Measurements from ENCODE around the gene FUCA2. TPM values are rescaled to one million over a fixed set of nuclear protein-coding genes. Genes with fewer than 3 reads are reported as not detected.
"Not testable (repeated sequence)": the region's sequence is repeated elsewhere in the genome, so short reads cannot be mapped to it uniquely, and the experiment has no call there.

Gene FUCA2
- total RNA-seq, 2 experiments from 2014 or later: 6.7 to 7.8 TPM

DNA sequence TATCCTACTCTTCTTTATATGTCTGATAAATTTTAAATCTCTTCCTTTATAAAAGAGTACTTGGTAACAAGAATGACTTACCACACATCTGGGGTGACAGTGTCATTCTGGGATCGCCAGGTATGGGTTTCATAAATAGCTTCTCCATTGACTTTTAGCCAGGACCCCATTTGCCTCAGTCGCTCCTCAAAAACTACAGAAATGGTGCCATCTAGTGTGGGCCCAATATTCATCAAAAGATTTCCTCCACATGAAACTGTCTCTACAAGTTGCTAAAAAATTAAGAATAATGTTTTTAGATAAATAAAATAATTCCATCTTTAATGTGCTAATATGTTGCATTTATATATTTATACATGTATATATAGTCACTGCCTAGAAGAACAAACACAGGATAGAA is 9.7 kb downstream of the FUCA2 start:
- no peak for DNase-seq
- no peaks in the 10 kb centered on the region for H3K27me3 Mint-ChIP-seq
- no peak overlapping the region for H3K27ac Mint-ChIP-seq
- intact Hi-C loops (cut with DNase I, micrococcal nuclease): no loop called here
- ChIA-PET POLR2A (no interaction called here), CTCF (interaction anchor here (0.9 to 1.9 kb wide), 2 partner anchors 11 to 34 kb away, joined by 3 to 6 read pairs; no protein-coding TSS in a partner anchor)
- H3K4me3 Mint-ChIP-seq: no peak overlapping the region
- H3K4me1 Mint-ChIP-seq: peaks cover 23% of the 10 kb centered on the region
- H3K9me3 Mint-ChIP-seq (ENCODE audit: low read depth): no peaks in the 10 kb centered on the region
- H3K36me3 Mint-ChIP-seq (ENCODE audit: low read depth): peaks cover 14% of the 10 kb centered on the region
- no peak for ATAC-seq

DNA sequence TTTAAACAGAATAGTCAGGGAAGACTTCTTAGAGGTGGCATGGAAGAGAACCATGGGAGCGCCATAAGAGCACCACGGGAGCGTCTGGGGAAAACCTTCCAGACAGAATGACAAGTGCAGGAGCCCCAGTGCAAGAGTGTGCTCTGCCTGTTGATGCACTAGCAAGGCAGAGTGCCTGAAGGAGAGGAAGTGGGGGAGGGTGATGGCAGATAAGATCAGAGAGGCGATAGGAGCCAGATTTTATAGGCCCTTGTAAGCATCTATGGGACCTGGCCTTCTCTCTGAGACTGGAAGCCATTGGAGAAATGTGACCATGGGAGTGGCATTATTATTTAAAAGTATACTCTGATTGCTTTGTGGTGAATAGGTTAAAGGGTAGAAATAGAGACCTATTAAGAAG is 13.1 kb downstream of the FUCA2 start:
- CTCF ChIA-PET: interaction anchor here (1.0 to 1.2 kb wide), 2 partner anchors 11 to 77 kb away, joined by 3 read pairs; no protein-coding TSS in a partner anchor
- Mint-ChIP-seq H3K27me3 (no peaks in the 10 kb centered on the region), H3K27ac (no peak overlapping the region), H3K4me1 (peaks cover 15% of the 10 kb centered on the region), H3K9me3 (ENCODE audit: low read depth) (no peaks in the 10 kb centered on the region), H3K4me3 (no peak overlapping the region), H3K36me3 (ENCODE audit: low read depth) (peaks cover 5% of the 10 kb centered on the region)
- intact Hi-C loops (cut with DNase I, micrococcal nuclease): no loop called here
- DNase-seq (no peak), ATAC-seq (peak; percentile 53)
- POLR2A ChIA-PET: no interaction called here

DNA sequence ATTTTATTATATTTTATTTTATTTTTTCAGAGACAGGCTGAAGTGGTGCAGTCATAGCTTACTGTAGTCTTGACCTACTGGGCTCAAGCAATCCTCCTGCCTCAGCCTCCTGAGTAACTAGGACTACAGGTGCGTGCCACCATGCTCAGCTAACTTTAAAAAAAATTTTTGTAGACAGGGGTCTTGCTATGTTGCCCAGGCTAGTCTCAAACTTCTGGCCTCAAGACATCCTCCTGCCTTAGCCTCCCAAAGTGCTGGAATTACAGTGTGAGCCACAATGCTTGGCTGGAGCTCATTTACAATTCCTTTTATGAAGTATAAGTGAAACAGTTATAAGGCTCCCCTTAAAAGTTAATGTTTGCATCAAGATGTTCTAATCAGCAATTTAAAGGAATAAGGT is 14.5 kb downstream of the FUCA2 start:
- Mint-ChIP-seq H3K4me3 (no peak overlapping the region), H3K27ac (no peak overlapping the region), H3K4me1 (peaks cover 15% of the 10 kb centered on the region), H3K9me3 (ENCODE audit: low read depth) (no peaks in the 10 kb centered on the region), H3K36me3 (ENCODE audit: low read depth) (peaks cover 5% of the 10 kb centered on the region), H3K27me3 (no peaks in the 10 kb centered on the region)
- intact Hi-C loops (cut with DNase I, micrococcal nuclease): no loop called here
- CTCF ChIA-PET: interaction anchor here (0.6 to 1.2 kb wide), 3 partner anchors 13 to 1290 kb away, joined by 3 to 4 read pairs (median 4); no protein-coding TSS in a partner anchor
- ATAC-seq (no peak), DNase-seq (no peak)
- POLR2A ChIA-PET: interaction anchor here (1.2 kb wide), 1 partner anchor 9 kb away, joined by 3 read pairs; no protein-coding TSS in a partner anchor

DNA sequence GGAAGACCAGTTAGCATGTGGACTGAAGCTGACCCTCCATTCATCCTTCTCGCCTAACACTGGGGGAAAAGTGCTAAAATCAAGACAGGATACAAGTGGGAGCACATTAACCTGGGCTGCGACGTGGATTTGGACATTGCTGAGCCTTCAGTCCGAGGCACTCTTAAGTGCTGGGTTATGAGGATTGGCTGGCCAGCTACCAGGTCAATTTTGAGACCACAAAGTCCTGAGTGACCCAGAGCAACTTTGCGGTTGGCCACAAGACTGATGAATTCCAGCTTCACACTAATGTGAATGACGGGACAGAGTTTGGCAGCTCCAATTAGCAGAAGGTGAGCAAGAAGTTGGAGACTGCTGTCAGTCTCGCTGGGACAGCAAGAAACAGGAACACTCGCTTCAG is 20.7 kb downstream of the FUCA2 start:
- DNase-seq: no peak
- POLR2A ChIA-PET: no interaction called here
- Mint-ChIP-seq H3K27ac (no peak overlapping the region), H3K27me3 (no peaks in the 10 kb centered on the region), H3K4me3 (no peak overlapping the region), H3K4me1 (no peaks in the 10 kb centered on the region), H3K9me3 (ENCODE audit: low read depth) (no peaks in the 10 kb centered on the region), H3K36me3 (ENCODE audit: low read depth) (peaks cover 2% of the 10 kb centered on the region)
- intact Hi-C loops (cut with DNase I, micrococcal nuclease): no loop called here
- no peak for ATAC-seq
- CTCF ChIA-PET: interaction anchor here (0.6 kb wide), 2 partner anchors 12 to 16 kb away, joined by 3 read pairs; no protein-coding TSS in a partner anchor

DNA sequence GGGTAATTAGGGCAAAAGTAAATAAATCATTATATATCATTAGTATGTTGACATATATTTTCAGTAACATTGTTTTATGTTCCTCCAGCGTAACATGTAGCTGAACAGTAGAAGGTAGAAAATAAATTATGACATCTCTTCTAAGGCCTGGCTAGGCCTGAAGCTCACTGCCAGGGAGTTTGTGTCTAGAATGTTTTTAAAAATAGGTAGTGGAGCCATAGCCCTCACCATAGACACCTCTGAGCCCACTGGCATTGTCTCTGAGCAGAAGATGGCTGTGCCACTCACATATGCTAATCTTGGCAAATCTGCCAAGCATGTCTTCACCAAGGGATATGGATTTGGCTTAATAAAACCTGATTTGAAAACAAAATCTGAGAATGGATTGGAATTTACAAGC is 21.3 kb downstream of the FUCA2 start:
- no peaks in the 10 kb centered on the region for H3K27me3 Mint-ChIP-seq
- no peak overlapping the region for H3K27ac Mint-ChIP-seq
- no peak overlapping the region for H3K4me3 Mint-ChIP-seq
- intact Hi-C loops (cut with DNase I, micrococcal nuclease): no loop called here
- ChIA-PET CTCF (interaction anchor here (0.6 kb wide), 2 partner anchors 11 to 17 kb away, joined by 3 read pairs; no protein-coding TSS in a partner anchor), POLR2A (no interaction called here)
- no peaks in the 10 kb centered on the region for H3K4me1 Mint-ChIP-seq
- DNase-seq (no peak), ATAC-seq (no peak)
- peaks cover 2% of the 10 kb centered on the region for H3K36me3 Mint-ChIP-seq (ENCODE audit: low read depth)
- no peaks in the 10 kb centered on the region for H3K9me3 Mint-ChIP-seq (ENCODE audit: low read depth)

DNA sequence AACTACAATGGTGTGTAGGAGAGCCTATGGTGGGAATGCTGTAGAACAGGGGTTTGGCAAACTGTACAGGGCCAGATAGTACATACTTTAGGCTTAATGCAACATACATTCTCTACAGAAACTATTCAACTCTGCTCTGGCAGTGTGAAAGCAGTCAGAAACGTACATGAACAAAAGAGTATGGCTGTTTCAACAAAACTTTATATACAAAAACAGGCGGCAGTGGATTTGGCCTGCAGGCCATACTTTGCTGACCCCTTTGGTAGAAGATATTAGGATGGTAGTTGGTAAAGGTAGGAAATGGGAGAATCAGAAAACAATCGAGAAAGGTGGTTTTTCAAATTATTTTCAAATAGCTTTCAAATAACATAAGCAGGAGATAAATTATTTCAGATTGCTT is 24.8 kb downstream of the FUCA2 start:
- H3K9me3 Mint-ChIP-seq (ENCODE audit: low read depth): no peaks in the 10 kb centered on the region
- H3K27me3 Mint-ChIP-seq: no peaks in the 10 kb centered on the region
- H3K4me3 Mint-ChIP-seq: no peak overlapping the region
- no peak for DNase-seq
- ATAC-seq: no peak
- H3K36me3 Mint-ChIP-seq (ENCODE audit: low read depth): peaks cover 4% of the 10 kb centered on the region
- CTCF ChIA-PET: interaction anchor here (0.6 to 0.8 kb wide), 2 partner anchors 455 to 1216 kb away, joined by 3 read pairs; no protein-coding TSS in a partner anchor
- no peaks in the 10 kb centered on the region for H3K4me1 Mint-ChIP-seq
- H3K27ac Mint-ChIP-seq: no peak overlapping the region
- POLR2A ChIA-PET: no interaction called here
- intact Hi-C loops (cut with DNase I, micrococcal nuclease): no loop called here

DNA sequence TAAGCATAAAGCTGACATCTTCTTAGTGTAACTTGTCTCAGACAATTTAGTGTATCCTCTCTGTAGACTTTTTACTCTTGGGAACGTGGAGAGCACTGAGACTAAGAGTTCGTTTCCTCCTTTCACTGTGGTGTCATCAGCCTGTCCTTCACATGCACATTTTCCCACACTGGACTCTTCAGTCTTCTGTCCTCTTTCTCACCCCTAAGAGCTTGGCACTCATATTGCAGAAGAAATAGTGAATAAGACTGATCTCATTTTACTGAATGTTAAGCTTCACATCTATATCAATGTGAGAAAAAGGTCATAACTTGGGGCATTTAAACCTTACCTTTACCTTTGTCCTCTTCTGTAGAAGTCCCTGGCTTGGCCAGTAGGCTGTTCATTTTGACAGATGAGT is 25.6 kb downstream of the FUCA2 start:
- Mint-ChIP-seq H3K4me3 (no peak overlapping the region), H3K27ac (no peak overlapping the region), H3K9me3 (ENCODE audit: low read depth) (no peaks in the 10 kb centered on the region), H3K4me1 (no peaks in the 10 kb centered on the region), H3K27me3 (no peaks in the 10 kb centered on the region), H3K36me3 (ENCODE audit: low read depth) (peaks cover 4% of the 10 kb centered on the region)
- ChIA-PET CTCF (no interaction called here), POLR2A (no interaction called here)
- ATAC-seq (no peak), DNase-seq (no peak)
- intact Hi-C loops (cut with DNase I, micrococcal nuclease): no loop called here

DNA sequence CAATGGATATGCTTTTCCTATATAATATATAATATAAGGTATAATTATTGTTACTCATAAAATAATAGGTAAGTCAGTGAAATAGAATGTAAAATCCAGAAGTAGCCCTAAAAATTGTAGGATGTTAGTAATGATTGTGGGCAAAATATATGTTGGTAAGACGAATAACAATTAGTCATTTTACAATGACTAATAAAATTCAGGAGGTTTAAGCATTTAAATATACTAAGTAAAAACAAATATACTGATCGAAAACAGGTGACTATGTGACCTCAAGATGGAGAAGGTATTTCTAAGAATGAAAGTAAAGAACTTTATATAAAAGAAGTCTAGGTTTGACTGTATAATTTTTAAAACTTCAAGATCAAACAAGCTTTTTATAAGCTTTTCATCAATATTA is 28.9 kb downstream of the FUCA2 start:
- Mint-ChIP-seq H3K27ac (no peak overlapping the region), H3K27me3 (no peaks in the 10 kb centered on the region), H3K36me3 (ENCODE audit: low read depth) (peaks cover 12% of the 10 kb centered on the region), H3K4me1 (no peaks in the 10 kb centered on the region), H3K9me3 (ENCODE audit: low read depth) (no peaks in the 10 kb centered on the region), H3K4me3 (no peak overlapping the region)
- intact Hi-C loops (cut with DNase I, micrococcal nuclease): no loop called here
- no peak for DNase-seq
- POLR2A ChIA-PET: no interaction called here
- no peak for ATAC-seq
- CTCF ChIA-PET: no interaction called here

DNA sequence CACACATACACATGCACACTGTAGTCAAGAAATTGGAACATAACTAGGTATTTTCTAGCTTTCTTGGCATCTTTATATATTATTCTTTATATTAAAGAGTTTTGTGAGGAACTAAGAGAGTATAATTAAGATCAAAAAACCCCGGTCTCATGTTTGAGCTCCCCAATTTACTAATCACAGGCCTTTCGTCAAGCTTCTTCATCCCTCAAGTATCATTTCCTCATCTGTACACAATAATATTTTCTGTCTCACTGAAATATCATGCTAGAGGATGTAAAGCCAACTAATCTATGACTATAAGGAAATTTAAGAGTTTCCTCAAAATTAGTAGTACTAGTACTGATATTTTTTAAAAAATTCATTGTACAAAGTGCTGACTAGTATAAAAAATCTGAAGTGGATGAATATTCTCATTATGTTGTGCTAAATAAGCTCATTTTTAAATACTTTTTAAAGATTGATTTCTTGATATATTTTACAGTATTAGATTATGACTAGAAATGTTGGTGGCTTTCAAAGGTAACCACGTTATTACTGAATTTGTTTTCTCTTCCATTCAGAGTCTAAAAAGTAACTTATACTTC is 32.9 kb downstream of the FUCA2 start:
- POLR2A ChIA-PET: no interaction called here

DNA sequence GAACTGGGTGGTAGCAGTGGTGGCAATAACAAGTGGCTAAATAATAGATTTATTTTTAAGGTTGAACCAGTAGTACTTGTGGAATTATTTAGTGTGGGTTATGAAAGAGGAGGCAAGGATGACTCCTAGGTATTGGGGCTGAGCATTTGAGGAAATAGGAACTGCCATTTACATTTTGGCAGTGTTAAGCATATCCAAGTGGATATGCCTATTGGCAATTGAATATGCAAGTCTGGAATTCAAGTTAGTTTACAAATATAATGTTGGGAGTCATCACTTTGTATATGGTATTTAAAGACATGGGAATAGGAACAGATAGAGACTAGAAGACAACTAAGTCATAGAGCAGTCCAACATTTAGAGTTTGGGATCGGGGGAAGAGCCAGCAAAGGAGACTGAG is 35.0 kb downstream of the FUCA2 start:
- ATAC-seq: no peak
- Mint-ChIP-seq H3K27me3 (no peaks in the 10 kb centered on the region), H3K9me3 (ENCODE audit: low read depth) (no peaks in the 10 kb centered on the region), H3K4me3 (no peak overlapping the region), H3K36me3 (ENCODE audit: low read depth) (peaks cover 47% of the 10 kb centered on the region), H3K4me1 (no peaks in the 10 kb centered on the region), H3K27ac (no peak overlapping the region)
- DNase-seq: no peak
- CTCF ChIA-PET: no interaction called here
- intact Hi-C loops (cut with DNase I, micrococcal nuclease): no loop called here
- POLR2A ChIA-PET: no interaction called here

More for the DNA sequence above, 32.9 kb downstream of the FUCA2 start:
- DNase-seq: no peak
- intact Hi-C loops (cut with DNase I, micrococcal nuclease): no loop called here
- Mint-ChIP-seq H3K36me3 (ENCODE audit: low read depth) (peaks cover 41% of the 10 kb centered on the region), H3K4me1 (no peaks in the 10 kb centered on the region), H3K27me3 (no peaks in the 10 kb centered on the region), H3K4me3 (no peak overlapping the region), H3K9me3 (ENCODE audit: low read depth) (no peaks in the 10 kb centered on the region), H3K27ac (no peak overlapping the region)
- CTCF ChIA-PET: interaction anchor here (1.0 to 1.6 kb wide), 2 partner anchors 12 to 26 kb away, joined by 3 read pairs; no protein-coding TSS in a partner anchor
- no peak for ATAC-seq

DNA sequence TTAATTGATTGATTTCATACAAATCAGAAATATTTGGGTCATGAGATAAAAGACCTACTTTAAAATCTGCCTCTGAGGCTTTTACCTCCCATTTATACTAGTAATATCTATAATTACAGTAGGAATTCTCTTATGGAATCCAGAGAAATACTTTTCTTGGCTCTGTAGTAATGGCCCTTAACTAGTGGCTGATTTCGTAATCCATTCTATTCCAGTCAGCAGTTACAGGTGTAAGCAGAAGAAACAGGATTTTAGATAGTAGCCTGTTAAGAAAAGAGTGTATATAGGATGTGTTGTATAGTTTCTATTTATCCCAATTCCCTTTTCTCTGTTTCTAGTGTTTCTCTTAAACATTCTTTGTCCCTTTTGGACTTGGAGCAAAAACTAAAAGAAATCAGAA is 39.7 kb downstream of the FUCA2 start:
- ChIA-PET CTCF (no interaction called here), POLR2A (no interaction called here)
- ATAC-seq (no peak), DNase-seq (no peak)
- no peak overlapping the region for H3K27ac Mint-ChIP-seq
- intact Hi-C loops (cut with DNase I, micrococcal nuclease): no loop called here
- H3K36me3 Mint-ChIP-seq (ENCODE audit: low read depth): peaks cover 54% of the 10 kb centered on the region
- H3K4me1 Mint-ChIP-seq: no peaks in the 10 kb centered on the region
- no peaks in the 10 kb centered on the region for H3K27me3 Mint-ChIP-seq
- H3K4me3 Mint-ChIP-seq: no peak overlapping the region
- no peaks in the 10 kb centered on the region for H3K9me3 Mint-ChIP-seq (ENCODE audit: low read depth)

DNA sequence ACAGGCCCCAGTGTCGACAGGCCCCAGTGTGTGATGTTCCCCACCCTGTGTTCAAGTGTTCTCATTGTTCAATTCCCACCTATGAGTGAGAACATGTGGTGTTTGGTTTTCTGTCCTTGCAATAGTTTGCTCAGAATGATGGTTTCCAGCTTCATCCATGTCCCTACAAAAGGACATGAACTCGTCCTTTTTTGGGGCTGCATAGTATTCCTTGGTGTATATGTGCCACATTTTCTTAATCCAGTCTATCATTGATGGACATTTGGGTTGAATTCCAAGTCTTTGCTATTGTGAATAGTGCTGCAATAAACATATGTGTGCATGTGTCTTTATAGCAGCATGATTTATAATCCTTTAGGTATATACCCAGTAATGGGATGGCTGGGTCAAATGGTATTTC is 42.7 kb downstream of the FUCA2 start:
- peaks cover 36% of the 10 kb centered on the region for H3K36me3 Mint-ChIP-seq (ENCODE audit: low read depth)
- intact Hi-C loops (cut with DNase I, micrococcal nuclease): loop anchor here in 1 of 2 experiments (1.0 kb wide), 1 partner anchor 8 kb away; no protein-coding TSS in a partner anchor
- H3K4me1 Mint-ChIP-seq; H3K4me3 Mint-ChIP-seq; H3K9me3 Mint-ChIP-seq (ENCODE audit: low read depth); CTCF ChIA-PET; H3K27ac Mint-ChIP-seq; DNase-seq; ATAC-seq; H3K27me3 Mint-ChIP-seq; POLR2A ChIA-PET: not testable (repeated sequence)
